ENCODE measurements around the gene GRB14.

The GRB14 gene

GRCh38 chr2:164581050-164581449 is 40.2 kb downstream of the GRB14 start:
- Histone ChIP-seq H3K36me3 (ENCODE audit: control insufficient read depth, insufficient read depth, low read length) (no peaks in the 10 kb centered on the region), H3K4me3 (ENCODE audit: extremely low read depth, insufficient read depth, low read length, poor library complexity, severe bottlenecking) (no peak overlapping the region), H3K4me1 (ENCODE audit: control insufficient read depth, insufficient read depth, low read length, poor library complexity, severe bottlenecking) (no peaks in the 10 kb centered on the region), H3K27ac (ENCODE audit: low read depth, low read length, severe bottlenecking) (no peak overlapping the region), H3K9me3 (ENCODE audit: control insufficient read depth, low read length) (no peaks in the 10 kb centered on the region)
- 73 to 85% methylated on average over 2 of the region's 3 CpGs for WGBS, 2 experiments (ENCODE audit: insufficient coverage in 2 of 2)

DNA sequence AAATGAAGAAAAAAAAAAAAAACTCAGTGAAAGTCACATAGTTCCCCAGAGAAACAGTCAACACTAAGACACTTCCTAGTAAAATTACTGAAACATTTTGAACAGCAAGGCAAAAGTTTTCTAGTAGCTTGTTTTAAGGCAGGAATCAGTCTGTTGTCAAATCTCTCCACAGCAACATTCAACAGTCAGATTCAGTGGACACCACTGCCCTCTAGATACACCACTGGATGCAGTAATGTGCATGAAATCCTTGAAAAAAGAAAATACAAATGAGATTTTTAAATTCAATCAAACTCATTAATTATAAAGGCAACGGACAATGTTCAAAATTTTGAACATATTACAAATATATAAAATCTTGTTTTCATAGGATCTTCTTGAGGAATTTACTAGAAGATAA is 46.4 kb downstream of the GRB14 start:
- no peaks in the 10 kb centered on the region for H3K4me1 ChIP-seq (ENCODE audit: control insufficient read depth, insufficient read depth, low read length, poor library complexity, severe bottlenecking)
- no peak overlapping the region for H3K4me3 ChIP-seq (ENCODE audit: extremely low read depth, insufficient read depth, low read length, poor library complexity, severe bottlenecking)
- H3K27ac ChIP-seq (ENCODE audit: low read depth, low read length, severe bottlenecking): no peak overlapping the region
- H3K9me3 ChIP-seq (ENCODE audit: control insufficient read depth, low read length): no peaks in the 10 kb centered on the region
- no peaks in the 10 kb centered on the region for H3K36me3 ChIP-seq (ENCODE audit: control insufficient read depth, insufficient read depth, low read length)
- no CpG with 5 or more reads among the region's 1 CpG for WGBS, 2 experiments (ENCODE audit: insufficient coverage in 2 of 2)

DNA sequence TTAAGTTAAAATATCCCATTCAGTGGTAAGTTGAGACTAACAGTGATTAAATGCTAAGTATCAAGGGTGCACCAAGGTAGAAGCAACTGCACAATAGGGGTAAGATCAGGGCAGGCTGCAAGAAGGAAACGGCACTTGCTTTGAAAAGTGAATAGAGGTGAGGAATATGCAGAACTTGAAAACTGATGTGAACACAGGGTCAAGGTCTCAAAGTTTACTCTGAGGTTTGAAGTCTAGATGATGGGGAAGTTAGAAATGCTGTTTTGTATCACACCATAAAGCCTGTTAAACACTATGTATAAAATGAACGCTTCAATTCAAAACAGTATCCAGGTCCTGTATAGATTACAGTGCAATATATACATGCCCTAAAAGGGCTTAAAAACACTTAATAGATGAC is 50.8 kb downstream of the GRB14 start:
- no peak overlapping the region for H3K27ac ChIP-seq (ENCODE audit: low read depth, low read length, severe bottlenecking)
- WGBS, 2 experiments (ENCODE audit: insufficient coverage in 2 of 2): 67 to 100% methylated on average over 1 of the region's 2 CpGs

DNA sequence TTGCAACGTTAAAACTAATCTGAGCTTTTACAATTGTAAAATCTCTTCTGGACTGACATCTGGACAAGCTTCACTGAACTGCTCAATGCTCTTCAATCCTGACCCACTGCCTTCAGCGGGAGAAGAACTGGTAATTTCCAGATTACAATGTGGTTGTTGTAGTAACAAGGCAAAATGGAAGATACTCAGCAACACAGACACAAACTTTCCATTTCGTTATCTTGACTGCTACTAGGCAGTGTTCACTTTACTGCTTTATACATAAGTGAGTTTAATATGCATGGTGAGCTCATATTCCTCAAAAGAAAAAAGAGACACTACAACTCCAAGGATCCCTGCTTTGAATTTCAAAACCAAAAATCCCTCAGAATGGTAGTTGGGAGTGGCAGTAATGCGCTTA is 51.9 kb downstream of the GRB14 start:
- no peak overlapping the region for H3K4me3 ChIP-seq (ENCODE audit: extremely low read depth, insufficient read depth, low read length, poor library complexity, severe bottlenecking)
- no peaks in the 10 kb centered on the region for H3K4me1 ChIP-seq (ENCODE audit: control insufficient read depth, insufficient read depth, low read length, poor library complexity, severe bottlenecking)
- H3K9me3 ChIP-seq (ENCODE audit: control insufficient read depth, low read length): no peaks in the 10 kb centered on the region
- no peak overlapping the region for H3K27ac ChIP-seq (ENCODE audit: low read depth, low read length, severe bottlenecking)
- no peaks in the 10 kb centered on the region for H3K36me3 ChIP-seq (ENCODE audit: control insufficient read depth, insufficient read depth, low read length)
- WGBS, 2 experiments (ENCODE audit: insufficient coverage in 2 of 2): 83 to 100% methylated on average over 1 to 2 of the region's 4 CpGs

More for the DNA sequence above, 50.8 kb downstream of the GRB14 start:
- H3K4me1 ChIP-seq (ENCODE audit: control insufficient read depth, insufficient read depth, low read length, poor library complexity, severe bottlenecking): no peaks in the 10 kb centered on the region
- no peak overlapping the region for H3K4me3 ChIP-seq (ENCODE audit: extremely low read depth, insufficient read depth, low read length, poor library complexity, severe bottlenecking)
- H3K9me3 ChIP-seq (ENCODE audit: control insufficient read depth, low read length): no peaks in the 10 kb centered on the region
- no peaks in the 10 kb centered on the region for H3K36me3 ChIP-seq (ENCODE audit: control insufficient read depth, insufficient read depth, low read length)

GRCh38 chr2:164568317-164568716 is 53.0 kb downstream of the GRB14 start:
- Histone ChIP-seq H3K36me3 (ENCODE audit: control insufficient read depth, insufficient read depth, low read length) (no peaks in the 10 kb centered on the region), H3K27ac (ENCODE audit: low read depth, low read length, severe bottlenecking) (no peak overlapping the region), H3K4me1 (ENCODE audit: control insufficient read depth, insufficient read depth, low read length, poor library complexity, severe bottlenecking) (no peaks in the 10 kb centered on the region), H3K9me3 (ENCODE audit: control insufficient read depth, low read length) (no peaks in the 10 kb centered on the region), H3K4me3 (ENCODE audit: extremely low read depth, insufficient read depth, low read length, poor library complexity, severe bottlenecking) (no peak overlapping the region)
- 90% methylated on average over 2 to 3 of the region's 5 CpGs for WGBS, 2 experiments (ENCODE audit: insufficient coverage in 2 of 2)

DNA sequence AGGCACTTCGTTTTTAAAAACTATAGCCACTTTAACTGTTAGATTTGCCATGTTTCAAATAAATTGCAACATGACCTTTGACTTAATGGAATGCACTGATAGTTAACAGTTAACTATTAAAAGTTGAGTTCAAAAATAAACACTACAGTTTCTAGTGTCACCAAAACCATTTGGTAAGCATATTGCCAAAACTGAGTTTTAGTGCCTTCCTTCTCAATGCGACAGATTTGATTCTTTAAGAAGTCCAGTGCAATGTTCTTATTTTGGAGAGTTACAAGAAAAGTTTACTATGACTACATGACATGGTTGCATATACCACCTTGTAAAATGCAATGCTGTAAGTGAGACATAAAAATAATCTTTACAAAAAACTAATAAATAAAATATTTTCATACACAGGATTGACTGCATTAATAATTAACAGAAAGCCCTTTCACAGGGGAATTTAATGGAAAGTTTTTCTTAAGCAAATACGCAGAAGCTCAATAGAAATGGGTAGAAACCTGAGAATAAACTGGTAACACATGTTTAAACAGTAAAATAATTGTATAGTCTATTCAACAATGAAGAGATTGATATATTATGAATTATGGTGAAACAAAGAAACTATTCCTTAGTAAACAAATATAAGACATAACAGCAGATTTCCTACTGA is 53.8 kb downstream of the GRB14 start:
- Histone ChIP-seq H3K4me3 (ENCODE audit: extremely low read depth, insufficient read depth, low read length, poor library complexity, severe bottlenecking) (no peak overlapping the region), H3K27ac (ENCODE audit: low read depth, low read length, severe bottlenecking) (no peak overlapping the region), H3K36me3 (ENCODE audit: control insufficient read depth, insufficient read depth, low read length) (no peaks in the 10 kb centered on the region), H3K9me3 (ENCODE audit: control insufficient read depth, low read length) (no peaks in the 10 kb centered on the region), H3K4me1 (ENCODE audit: control insufficient read depth, insufficient read depth, low read length, poor library complexity, severe bottlenecking) (no peaks in the 10 kb centered on the region)
- WGBS, 2 experiments (ENCODE audit: insufficient coverage in 2 of 2): 100% methylated on average over 1 of the region's 3 CpGs; no CpG with 5 or more reads in 1 of the 2 experiments

DNA sequence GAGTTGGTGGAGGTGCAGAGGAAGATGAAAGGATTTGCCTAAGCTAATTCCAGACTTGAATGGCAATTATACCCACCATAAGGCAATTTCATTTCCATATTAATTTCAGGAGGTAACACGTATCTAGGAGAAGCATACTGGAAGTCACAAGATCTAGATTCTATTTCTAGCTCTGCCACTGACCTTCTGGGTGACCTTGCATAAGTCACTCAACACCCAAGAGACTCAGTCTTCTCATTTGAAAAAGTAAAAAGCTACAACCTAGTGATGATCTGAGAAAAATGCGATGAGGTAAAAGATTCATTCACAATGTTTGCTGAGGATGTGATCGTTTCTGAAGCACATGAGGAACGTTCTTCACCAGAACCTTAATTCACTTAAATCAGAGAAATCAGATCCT is 55.9 kb downstream of the GRB14 start:
- Histone ChIP-seq H3K36me3 (ENCODE audit: control insufficient read depth, insufficient read depth, low read length) (no peaks in the 10 kb centered on the region), H3K4me1 (ENCODE audit: control insufficient read depth, insufficient read depth, low read length, poor library complexity, severe bottlenecking) (no peaks in the 10 kb centered on the region), H3K9me3 (ENCODE audit: control insufficient read depth, low read length) (no peaks in the 10 kb centered on the region), H3K27ac (ENCODE audit: low read depth, low read length, severe bottlenecking) (no peak overlapping the region), H3K4me3 (ENCODE audit: extremely low read depth, insufficient read depth, low read length, poor library complexity, severe bottlenecking) (no peak overlapping the region)
- 90 to 100% methylated on average over 1 of the region's 4 CpGs for WGBS, 2 experiments (ENCODE audit: insufficient coverage in 2 of 2)

DNA sequence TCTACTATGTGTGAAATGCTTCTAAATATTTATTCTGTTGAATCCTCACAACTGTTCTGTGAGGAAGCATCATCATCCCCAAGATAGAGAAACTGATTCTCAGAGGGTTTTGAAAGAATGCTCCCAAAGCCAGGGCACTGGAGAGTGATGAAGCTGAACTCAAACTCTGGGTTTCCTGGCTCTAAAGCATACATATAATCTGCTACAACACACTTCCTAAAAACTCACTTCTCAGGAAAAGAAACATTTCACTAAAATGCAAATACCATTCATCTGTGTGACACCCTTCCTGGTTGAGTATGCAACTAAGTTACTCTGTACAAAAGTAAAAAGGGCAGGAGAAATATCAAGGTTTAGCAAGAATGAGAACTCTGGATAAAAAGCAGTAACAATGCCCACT is 58.6 kb downstream of the GRB14 start:
- Histone ChIP-seq H3K36me3 (ENCODE audit: control insufficient read depth, insufficient read depth, low read length) (no peaks in the 10 kb centered on the region), H3K4me3 (ENCODE audit: extremely low read depth, insufficient read depth, low read length, poor library complexity, severe bottlenecking) (no peak overlapping the region), H3K4me1 (ENCODE audit: control insufficient read depth, insufficient read depth, low read length, poor library complexity, severe bottlenecking) (no peaks in the 10 kb centered on the region), H3K27ac (ENCODE audit: low read depth, low read length, severe bottlenecking) (no peak overlapping the region), H3K9me3 (ENCODE audit: control insufficient read depth, low read length) (no peaks in the 10 kb centered on the region)

DNA sequence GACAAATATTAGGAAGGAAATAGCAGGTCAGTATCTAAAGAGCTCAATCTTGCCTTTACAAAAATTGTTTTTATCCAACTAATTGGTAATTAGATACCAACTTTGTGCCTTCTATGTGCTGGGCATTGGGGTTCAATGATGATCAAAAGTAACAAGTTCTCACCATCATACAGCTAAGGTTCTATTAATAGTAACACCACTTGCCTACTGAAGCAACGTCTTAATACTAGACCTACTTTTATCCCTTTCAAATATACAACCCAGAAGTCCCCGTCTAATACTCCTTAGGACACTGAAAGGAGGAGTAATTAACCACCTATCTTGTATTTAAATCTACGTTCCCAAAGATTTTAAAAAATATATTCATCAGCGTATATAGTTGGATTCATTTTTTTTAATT is 59.3 kb downstream of the GRB14 start:
- no peak overlapping the region for H3K27ac ChIP-seq (ENCODE audit: low read depth, low read length, severe bottlenecking)
- H3K36me3 ChIP-seq (ENCODE audit: control insufficient read depth, insufficient read depth, low read length): no peaks in the 10 kb centered on the region
- WGBS, 2 experiments (ENCODE audit: insufficient coverage in 2 of 2): 93 to 100% methylated on average over 1 to 2 of the region's 4 CpGs
- H3K4me1 ChIP-seq (ENCODE audit: control insufficient read depth, insufficient read depth, low read length, poor library complexity, severe bottlenecking): no peaks in the 10 kb centered on the region
- no peaks in the 10 kb centered on the region for H3K9me3 ChIP-seq (ENCODE audit: control insufficient read depth, low read length)
- no peak overlapping the region for H3K4me3 ChIP-seq (ENCODE audit: extremely low read depth, insufficient read depth, low read length, poor library complexity, severe bottlenecking)

- Histone ChIP-seq H3K36me3 (ENCODE audit: control insufficient read depth, insufficient read depth, low read length) (no peaks in the 10 kb centered on the region), H3K4me3 (ENCODE audit: extremely low read depth, insufficient read depth, low read length, poor library complexity, severe bottlenecking) (no peak overlapping the region), H3K27ac (ENCODE audit: low read depth, low read length, severe bottlenecking) (no peak overlapping the region), H3K9me3 (ENCODE audit: control insufficient read depth, low read length) (no peaks in the 10 kb centered on the region), H3K4me1 (ENCODE audit: control insufficient read depth, insufficient read depth, low read length, poor library complexity, severe bottlenecking) (no peaks in the 10 kb centered on the region)
- WGBS, 2 experiments (ENCODE audit: insufficient coverage in 2 of 2): 82 to 95% methylated on average over 2 of the region's 4 CpGs
Observed at GRCh38 chr2:164561416-164561815, 59.9 kb downstream of the GRB14 start.

DNA sequence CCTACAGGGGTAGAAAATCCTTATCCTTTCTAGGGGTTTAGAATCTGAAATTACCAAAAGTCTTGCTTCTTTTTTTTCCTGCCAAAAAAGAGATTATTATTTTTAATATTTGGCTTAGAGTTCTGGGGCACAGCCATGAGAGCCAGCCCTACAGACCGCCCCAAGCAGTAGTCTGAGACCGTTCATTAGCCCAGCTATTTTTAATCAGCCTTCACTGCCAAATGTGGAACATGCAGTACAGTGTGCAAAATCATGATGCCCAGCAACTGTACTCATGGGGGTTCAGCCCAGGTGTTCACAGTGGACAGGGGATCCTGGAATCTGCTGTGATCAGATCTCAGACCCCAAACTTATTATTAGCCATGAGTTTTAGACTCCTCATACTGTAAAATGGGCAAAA is 60.4 kb downstream of the GRB14 start:
- Histone ChIP-seq H3K36me3 (ENCODE audit: control insufficient read depth, insufficient read depth, low read length) (no peaks in the 10 kb centered on the region), H3K27ac (ENCODE audit: low read depth, low read length, severe bottlenecking) (no peak overlapping the region), H3K4me1 (ENCODE audit: control insufficient read depth, insufficient read depth, low read length, poor library complexity, severe bottlenecking) (no peaks in the 10 kb centered on the region), H3K4me3 (ENCODE audit: extremely low read depth, insufficient read depth, low read length, poor library complexity, severe bottlenecking) (no peak overlapping the region), H3K9me3 (ENCODE audit: control insufficient read depth, low read length) (no peaks in the 10 kb centered on the region)
- WGBS, 2 experiments (ENCODE audit: insufficient coverage in 2 of 2): 92 to 93% methylated on average over 2 of the region's 2 CpGs
